Vagina (tissue), 2 donors: Measurements from ENCODE around the gene CCM2.

Experiments used
- POLR2AphosphoS5 ChIP-seq, 2 donors: sonication (generic); formaldehyde crosslinking; IDR thresholded peaks; one replicate each; pipeline ENCODE4 v1.9.0; 2017; ENCODE audit warnings: antibody characterized with exemption in 2 of 2, mild to moderate bottlenecking in 2 of 2, low read depth in 1 of 2; ENCODE audit not compliant: insufficient read depth in 1 of 2
- TF ChIP-seq, protein P1 (sequence below), 3 experiments: fragments of 450-650 bp in 2 of 3; fragments of 200-600 bp in 1 of 3; sonication (generic) in 1 of 3; IDR thresholded peaks; one replicate each; pipeline ENCODE4 v1.5.1; 2017 to 2019; ENCODE audit warnings: antibody characterized with exemption in 3 of 3, mild to moderate bottlenecking in 2 of 3, moderate library complexity in 2 of 3

DNA sequence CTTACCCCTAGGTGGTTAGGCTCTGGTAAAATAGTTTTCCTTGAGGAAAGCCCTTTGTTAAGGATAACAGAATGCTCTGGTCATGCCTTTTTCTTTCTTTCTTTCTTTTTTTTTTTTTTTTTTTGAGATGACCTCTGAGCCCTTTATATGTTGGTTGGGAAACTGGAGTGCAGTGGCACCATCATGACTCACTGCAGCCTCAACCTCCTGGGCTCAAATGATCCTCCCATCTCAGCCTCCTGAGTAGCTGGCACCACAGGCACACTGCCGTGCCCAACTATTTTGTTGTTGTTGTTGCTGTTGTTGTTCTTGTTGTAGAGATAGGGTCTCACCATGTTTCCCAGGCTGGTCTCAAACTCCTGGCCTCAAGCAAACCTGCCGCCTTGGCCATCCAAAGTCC, 61.4 kb downstream of the CCM2 start:
- TF ChIP-seq, protein P1, sequence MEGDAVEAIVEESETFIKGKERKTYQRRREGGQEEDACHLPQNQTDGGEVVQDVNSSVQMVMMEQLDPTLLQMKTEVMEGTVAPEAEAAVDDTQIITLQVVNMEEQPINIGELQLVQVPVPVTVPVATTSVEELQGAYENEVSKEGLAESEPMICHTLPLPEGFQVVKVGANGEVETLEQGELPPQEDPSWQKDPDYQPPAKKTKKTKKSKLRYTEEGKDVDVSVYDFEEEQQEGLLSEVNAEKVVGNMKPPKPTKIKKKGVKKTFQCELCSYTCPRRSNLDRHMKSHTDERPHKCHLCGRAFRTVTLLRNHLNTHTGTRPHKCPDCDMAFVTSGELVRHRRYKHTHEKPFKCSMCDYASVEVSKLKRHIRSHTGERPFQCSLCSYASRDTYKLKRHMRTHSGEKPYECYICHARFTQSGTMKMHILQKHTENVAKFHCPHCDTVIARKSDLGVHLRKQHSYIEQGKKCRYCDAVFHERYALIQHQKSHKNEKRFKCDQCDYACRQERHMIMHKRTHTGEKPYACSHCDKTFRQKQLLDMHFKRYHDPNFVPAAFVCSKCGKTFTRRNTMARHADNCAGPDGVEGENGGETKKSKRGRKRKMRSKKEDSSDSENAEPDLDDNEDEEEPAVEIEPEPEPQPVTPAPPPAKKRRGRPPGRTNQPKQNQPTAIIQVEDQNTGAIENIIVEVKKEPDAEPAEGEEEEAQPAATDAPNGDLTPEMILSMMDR (IDR thresholded peaks at IDR 0.05) = no peak
- no peak for TF ChIP-seq POLR2AphosphoS5 (IDR thresholded peaks at IDR 0.05; ENCODE audit: insufficient read depth in 1 of 2, low read depth in 1 of 2)
